ENCODE results near the gene KIF25.

DNA sequence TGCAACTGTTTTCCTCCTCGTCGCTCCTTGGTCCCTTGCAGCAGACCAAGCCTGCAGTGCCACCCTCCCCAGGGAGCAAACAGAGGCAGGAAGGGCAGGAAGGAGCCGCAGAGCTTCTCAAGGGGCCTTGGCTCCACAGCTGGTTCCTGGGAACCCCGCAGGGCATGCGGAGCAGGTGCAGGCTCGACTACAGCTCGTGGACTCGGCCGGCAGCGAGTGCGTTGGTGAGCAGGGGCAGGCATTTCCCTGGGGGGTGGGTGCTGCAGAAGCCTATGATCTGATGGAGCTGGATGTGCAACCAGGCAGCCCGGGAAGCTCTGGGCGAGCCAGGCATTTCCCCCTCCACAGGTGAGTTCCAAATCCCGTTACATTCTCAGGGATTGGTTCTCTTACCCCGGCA, 44.5 kb downstream of the KIF25 start:
- TF ChIP-seq, protein P1, sequence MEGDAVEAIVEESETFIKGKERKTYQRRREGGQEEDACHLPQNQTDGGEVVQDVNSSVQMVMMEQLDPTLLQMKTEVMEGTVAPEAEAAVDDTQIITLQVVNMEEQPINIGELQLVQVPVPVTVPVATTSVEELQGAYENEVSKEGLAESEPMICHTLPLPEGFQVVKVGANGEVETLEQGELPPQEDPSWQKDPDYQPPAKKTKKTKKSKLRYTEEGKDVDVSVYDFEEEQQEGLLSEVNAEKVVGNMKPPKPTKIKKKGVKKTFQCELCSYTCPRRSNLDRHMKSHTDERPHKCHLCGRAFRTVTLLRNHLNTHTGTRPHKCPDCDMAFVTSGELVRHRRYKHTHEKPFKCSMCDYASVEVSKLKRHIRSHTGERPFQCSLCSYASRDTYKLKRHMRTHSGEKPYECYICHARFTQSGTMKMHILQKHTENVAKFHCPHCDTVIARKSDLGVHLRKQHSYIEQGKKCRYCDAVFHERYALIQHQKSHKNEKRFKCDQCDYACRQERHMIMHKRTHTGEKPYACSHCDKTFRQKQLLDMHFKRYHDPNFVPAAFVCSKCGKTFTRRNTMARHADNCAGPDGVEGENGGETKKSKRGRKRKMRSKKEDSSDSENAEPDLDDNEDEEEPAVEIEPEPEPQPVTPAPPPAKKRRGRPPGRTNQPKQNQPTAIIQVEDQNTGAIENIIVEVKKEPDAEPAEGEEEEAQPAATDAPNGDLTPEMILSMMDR (IDR thresholded peaks at IDR 0.05), result no peak
- TF ChIP-seq POLR2A (IDR thresholded peaks at IDR 0.05), result no peak

All from heart left ventricle (tissue), 13 donors.